GM12878 (cell line): ENCODE data around the gene ZNF366.

Source experiments
- EP300 ChIP-seq, 2 experiments: fragments of 150-350 bp in 1 of 2; IDR thresholded peaks; 2 replicates each; pipeline ENCODE4 v1.6.1; 2011 to 2012; ENCODE audit warnings: low read depth in 2 of 2, low read length in 2 of 2, borderline replicate concordance in 1 of 2, improper control_type of control experiment in 1 of 2, inconsistent platforms in 1 of 2; ENCODE audit not compliant: control insufficient read depth in 1 of 2
- MAX ChIP-seq: IDR thresholded peaks from 2 replicates; pipeline ENCODE4 v1.6.1; 2012; ENCODE audit warnings: low read depth, low read length, improper control_type of control experiment
- NR2C2 ChIP-seq: IDR thresholded peaks from 2 replicates; pipeline ENCODE4 v1.6.1; 2011; ENCODE audit warnings: borderline replicate concordance, low read depth; ENCODE audit not compliant: control insufficient read depth, insufficient read length
- POLR2AphosphoS5 ChIP-seq: IDR thresholded peaks from 2 replicates; pipeline ENCODE4 v1.6.1; 2011; ENCODE audit warnings: mild to moderate bottlenecking, low read length, inconsistent platforms
- SIN3A ChIP-seq: IDR thresholded peaks from 2 replicates; pipeline ENCODE4 v1.6.1; 2012; ENCODE audit warnings: low read depth, low read length, improper control_type of control experiment
- TAF1 ChIP-seq: IDR thresholded peaks from 2 replicates; pipeline ENCODE4 v1.6.1; 2011; ENCODE audit warnings: mild to moderate bottlenecking, low read depth, low read length, borderline replicate concordance

GRCh38 chr5:72407541-72407940 lies 99.7 kb downstream of the ZNF366 start:
- TF ChIP-seq POLR2AphosphoS5, result no peak
- TF ChIP-seq EP300 (IDR thresholded peaks at IDR 0.05; ENCODE audit: borderline replicate concordance in 1 of 2, control insufficient read depth in 1 of 2, low read depth in 2 of 2, low read length in 2 of 2), result no peak
- no peak for TF ChIP-seq NR2C2
- TF ChIP-seq SIN3A, result no peak
- TF ChIP-seq MAX, result no peak
- TF ChIP-seq TAF1, result no peak
